CMK (cell line): Measurements from ENCODE around the gene P2RY14.

Source experiments
- DNase-seq: peaks from one replicate; pipeline ENCODE4 v3.0.0-alpha.2; 2010; ENCODE audit warnings: low read depth

The P2RY14 gene

DNA sequence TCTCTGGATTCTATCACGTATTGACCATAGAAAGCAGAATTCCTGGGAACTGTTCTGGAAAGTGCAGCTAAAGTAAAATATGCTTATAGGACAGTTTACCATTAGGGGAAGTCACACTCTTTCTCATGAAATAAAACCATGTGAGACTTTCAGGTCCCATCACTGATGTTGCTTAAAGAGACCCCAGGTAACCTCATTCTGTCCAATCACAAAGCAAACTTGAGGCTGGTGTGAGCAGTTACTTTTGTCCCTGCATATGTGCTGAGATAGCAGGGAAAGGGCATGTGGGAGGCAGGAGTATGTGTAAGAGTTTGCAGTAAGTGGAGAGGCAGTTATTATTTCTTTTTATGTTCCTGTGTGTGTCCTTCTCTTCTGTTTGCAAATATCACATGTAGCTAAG lies 22.2 kb upstream of the P2RY14 start:
- DNase-seq: no peak

DNA sequence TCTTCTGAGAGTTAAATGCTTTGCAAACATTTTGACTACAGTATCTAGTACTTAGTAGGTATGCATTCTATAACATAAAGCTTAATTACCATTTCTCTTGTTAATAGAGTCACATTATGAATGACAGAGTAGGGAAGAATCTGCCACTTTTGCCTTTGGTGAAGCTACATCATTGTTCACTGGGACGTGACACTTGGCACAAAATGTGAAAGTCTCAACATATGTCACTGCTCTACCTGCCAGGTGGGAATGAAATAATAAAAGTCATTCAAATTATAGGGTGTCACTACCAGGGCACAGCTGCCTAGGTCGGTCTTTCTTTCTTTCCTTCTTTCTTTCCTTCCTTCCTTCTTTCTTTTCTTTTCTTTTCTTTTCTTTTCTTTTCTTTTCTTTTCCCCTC lies 20.7 kb upstream of the P2RY14 start:
- no peak for DNase-seq

DNA sequence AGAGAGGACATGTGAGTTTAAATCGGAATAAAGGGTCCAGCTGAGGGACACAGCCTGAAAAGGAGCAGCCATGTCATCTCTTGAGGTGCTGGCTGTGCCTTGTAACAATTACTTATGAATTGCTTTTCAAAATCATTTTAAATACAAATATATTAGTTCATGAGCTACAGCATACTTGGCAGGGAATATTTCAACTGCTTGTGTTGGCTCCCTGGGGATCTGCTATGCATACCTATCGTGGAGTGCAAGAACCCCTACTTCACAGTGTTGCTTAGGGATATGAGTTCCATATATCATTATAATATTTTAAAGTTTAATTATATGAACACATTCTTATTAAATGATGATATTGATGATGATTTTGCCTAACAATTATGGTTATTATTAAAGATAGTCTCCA lies 19.1 kb upstream of the P2RY14 start:
- DNase-seq: no peak

DNA sequence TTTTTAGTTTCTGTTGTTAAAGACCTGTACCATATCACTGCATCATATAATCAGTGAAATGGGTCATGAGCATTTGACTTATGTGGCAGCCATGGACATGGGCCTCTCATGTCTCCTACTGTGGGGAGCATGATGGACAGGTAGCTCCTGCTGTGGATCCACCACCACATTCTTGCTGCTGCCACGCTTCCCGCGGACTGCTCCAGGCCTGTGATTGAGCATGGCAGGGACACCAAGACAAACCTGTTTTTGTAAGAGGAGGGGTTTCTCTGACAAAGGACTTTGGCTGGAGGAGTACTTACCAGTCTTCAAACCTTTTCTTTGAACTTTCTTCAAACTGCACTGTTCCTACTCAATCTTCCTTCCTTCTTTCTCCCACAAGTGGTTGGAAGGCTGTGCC lies 17.9 kb upstream of the P2RY14 start:
- no peak for DNase-seq

DNA sequence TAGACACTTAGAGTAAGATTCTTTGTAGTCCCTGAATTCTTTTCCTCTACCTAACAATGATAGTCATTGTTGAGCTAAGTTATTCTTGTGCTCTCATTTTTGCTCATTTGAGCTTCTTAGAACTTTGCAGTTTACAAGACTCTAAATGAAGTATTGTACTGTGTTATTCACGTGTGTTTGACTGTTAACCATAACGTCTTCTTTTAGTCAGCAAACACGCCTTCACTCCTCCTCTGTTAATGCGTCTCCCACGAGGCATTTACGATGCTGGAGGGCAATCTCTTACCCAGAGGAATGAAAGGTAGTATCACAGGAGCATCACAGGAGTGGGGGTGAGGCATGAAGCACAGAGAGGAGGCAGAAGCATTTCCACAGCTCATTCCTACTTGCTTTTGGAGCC lies 14.8 kb upstream of the P2RY14 start:
- DNase-seq: no peak

DNA sequence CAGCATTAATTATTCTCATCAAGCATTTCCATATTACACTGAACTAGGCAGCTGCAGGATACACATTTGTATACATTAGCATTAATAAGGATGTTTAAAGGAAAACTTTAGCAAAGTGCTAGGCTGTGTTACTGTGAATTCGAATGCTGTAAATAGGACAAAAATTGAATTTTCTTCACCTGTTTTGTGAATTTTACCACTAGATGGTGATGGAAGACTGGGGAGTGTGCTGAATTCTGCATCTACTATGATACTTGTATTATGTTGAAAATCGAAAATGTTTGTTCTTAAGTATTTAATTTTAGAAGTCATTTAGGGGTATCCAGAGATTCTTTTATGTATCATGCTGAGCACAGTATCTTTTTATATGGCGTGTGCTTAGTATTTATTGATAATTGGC lies 12.3 kb upstream of the P2RY14 start:
- DNase-seq: no peak

DNA sequence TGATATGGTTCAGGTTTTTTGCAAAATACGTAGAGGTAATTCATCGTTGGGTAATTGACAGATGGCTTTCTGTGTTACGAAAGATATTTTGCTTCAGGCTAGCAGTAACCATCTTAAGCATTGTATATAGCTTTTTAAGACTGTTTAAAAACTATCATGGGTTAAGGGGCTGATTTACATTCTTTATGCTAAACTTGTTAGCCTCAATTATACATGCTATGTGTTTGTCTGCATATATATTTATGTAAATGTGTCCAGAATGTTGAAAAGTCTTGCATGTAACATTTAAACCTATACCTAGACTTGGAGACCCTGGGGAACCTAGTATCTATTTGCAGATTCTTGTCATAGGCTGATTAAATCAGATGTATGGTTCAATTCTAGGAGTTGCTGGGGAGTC lies 11.1 kb upstream of the P2RY14 start:
- DNase-seq: no peak

DNA sequence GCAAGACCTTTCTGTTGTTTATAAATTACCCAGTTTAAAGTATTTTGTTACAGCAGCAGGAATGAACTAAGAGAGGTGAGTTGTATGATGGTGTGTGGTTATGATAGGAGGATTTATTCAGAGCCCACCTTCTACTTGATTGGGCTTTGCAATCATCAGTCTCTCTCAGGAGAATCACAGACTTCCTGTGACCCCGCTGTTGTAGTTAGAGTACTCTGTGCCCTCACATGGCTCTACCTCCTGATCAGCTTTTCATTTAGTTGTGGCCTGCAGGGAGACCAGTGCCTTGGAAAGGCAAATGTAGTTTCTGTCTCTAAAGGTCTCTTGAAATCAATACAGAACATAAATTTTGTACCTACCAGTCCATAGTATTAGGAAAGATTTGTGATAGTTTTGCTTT lies 7.6 kb upstream of the P2RY14 start:
- DNase-seq: no peak

DNA sequence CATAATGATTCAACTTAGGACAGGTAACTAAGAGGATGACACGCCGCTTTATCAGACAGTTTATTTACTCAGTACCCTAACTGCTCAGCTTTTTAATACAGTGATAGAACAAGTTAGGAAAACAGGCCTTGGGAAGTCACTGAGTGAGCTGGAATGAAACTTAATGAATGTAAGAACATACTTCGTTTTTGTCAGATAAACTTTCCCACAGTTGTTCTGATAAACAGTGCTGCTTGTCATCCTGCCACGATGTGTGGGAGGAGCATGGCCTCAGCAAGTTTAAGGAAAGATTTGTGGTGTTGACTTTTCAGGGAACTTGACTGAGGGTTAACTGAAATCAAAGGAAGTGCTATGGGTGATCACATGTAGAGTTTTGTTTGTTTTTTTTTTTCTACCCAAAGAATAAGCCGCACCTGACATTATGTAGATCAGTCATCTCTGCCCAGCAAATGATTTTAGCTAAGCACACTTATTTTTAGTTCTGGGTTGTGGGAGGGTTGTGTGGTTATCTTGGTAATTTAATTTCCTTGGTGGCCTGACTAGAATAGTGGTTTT lies 5.6 kb upstream of the P2RY14 start:
- no peak for DNase-seq

DNA sequence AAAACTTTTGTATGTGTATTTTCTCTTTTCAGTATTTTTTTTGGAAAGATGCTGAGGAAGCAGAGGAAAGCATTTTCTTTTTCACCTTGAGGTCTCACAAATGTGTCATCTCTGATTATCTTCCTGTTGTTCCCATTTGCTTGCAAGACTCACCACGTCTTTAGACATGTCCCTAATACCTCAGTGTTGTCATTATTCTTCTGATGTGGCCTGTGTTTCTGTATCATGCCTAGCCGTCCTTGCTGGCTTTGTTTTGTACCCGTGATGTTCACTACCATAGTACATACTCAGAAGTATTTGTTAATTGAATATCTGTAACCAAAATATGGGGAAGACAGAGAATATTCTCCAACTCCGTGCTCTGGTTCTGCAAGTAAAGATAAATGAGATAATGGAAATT lies 5.0 kb upstream of the P2RY14 start:
- no peak for DNase-seq

DNA sequence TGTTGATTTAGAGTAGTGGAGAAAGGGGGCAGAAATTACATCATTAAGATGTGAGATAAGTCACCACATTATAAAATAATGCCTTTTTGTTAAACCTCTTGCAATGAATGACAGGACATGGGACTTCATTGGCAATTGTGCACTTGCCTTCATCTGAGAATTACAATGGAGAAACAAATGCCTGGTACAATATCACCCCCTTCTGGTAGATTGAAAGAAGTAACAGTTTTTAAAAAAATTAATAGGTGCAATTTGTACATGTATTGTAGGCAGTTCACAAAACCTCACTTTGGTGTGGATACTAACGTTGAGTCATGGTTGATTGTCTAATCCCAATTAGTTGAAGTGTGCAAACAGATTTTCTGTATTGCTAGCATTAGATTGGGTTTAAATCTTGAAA lies 4.6 kb upstream of the P2RY14 start:
- no peak for DNase-seq

DNA sequence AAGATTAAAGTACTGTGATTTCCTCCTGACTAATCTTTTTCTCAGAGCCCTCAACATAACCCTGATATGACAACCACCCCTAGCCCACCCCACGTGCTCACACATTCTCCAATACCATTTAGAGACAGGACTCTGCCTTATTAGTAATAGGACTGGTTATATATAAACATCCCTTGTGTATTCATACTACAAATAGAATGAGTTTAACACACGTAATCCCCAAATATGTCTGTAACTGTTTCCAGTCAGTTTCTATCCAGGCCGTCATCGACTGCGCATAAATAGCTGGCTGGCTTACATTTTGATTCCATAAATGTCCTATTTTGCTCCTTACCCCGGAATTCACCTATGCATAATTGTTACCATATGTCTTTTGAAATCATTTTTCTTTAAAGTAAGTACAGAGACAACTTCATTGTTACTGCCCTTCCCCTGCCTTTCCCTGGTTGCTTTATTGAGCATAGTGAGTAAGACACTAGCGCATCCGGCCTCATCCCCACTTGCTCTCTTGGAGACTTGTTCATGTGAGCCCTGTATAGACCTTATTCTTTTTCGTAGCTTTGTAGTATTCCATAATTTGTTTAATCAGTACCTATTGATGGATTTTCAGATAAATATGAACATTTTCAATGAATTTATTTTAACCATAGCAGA lies 3.5 kb upstream of the P2RY14 start:
- DNase-seq: no peak

DNA sequence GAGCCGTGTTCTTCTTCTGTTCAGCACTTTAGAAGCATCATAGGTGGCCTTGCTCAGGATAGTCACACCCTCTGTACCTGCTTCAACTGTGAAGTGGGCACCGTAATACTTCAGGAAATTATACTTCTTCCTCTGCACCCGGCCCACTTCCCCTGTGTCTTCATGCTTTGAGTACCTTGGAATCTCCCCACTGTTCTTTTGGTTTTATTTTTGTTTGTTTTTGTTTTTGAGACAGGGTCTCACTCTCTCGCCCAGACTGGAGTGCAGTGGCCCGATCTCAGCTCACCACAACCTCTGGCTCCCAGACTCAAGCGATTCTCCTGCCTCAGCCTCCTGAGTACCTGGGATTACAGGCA lies 1.7 kb downstream of the P2RY14 start:
- DNase-seq: no peak

DNA sequence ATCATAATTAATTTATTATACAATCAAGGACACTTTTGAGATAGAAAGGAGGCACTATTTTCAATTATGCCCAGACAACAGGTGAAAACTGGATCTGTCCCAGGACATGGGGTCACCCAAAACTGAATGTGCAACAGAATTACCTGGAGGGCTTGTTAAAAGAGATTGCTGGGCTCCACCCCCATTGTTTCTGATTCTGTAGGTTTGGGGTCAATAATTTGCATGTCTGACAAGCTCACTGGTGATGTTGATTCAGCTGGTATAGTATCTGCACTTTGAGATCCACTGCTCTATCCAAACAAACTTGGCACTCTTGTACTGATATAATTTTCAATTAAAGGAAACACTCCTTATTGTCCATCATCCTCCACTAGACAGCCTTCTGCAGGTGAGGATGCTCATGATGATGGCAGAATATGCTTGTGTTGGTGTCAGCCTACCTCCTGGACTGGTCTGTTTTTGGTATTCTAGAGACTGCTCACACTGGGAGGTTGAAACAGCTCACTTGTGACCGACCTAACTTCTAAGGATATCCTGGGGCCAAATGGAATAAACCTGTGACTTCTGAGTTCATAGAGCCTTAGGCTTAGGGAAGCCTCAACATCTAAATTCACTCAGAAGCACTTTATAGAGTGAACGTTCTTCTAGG lies 2.2 kb downstream of the P2RY14 start:
- no peak for DNase-seq

DNA sequence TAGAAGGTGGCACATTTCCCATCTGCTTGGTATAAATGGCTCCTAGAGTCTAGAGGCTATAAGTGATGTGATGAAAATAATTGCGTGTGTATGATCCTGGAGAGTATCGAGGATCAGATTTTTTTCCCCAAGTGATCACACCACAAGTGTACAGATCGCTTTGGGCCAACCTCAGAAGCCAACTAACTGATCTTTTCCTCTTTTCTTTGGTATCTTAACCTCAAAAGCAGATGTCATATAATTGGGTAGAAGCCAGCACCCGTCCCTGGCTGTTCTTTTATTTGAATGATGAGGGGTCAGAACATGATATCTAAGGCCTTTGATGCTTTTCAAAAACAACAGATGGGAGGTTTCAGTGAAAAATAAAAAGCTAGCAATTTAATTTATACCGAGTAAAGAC lies 3.3 kb downstream of the P2RY14 start:
- no peak for DNase-seq

DNA sequence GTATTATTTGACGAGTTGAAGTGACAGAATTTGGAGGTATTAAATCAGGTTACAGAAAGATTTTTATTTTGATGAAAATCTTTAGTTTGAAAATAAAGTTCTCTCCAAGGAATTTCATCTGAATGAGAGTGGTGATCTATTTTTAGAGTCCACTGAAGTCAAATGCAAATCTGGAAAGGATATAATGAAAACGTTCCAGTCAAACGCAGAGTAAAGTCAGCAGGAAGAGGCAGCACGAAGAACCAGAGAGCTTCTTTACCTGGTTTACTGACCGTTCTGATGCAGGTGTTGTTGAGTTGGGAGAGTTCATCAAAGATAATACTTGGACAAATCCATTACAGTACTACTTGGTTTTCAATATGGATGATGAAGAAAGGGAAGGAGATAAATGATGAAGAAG lies 8.7 kb downstream of the P2RY14 start:
- no peak for DNase-seq

DNA sequence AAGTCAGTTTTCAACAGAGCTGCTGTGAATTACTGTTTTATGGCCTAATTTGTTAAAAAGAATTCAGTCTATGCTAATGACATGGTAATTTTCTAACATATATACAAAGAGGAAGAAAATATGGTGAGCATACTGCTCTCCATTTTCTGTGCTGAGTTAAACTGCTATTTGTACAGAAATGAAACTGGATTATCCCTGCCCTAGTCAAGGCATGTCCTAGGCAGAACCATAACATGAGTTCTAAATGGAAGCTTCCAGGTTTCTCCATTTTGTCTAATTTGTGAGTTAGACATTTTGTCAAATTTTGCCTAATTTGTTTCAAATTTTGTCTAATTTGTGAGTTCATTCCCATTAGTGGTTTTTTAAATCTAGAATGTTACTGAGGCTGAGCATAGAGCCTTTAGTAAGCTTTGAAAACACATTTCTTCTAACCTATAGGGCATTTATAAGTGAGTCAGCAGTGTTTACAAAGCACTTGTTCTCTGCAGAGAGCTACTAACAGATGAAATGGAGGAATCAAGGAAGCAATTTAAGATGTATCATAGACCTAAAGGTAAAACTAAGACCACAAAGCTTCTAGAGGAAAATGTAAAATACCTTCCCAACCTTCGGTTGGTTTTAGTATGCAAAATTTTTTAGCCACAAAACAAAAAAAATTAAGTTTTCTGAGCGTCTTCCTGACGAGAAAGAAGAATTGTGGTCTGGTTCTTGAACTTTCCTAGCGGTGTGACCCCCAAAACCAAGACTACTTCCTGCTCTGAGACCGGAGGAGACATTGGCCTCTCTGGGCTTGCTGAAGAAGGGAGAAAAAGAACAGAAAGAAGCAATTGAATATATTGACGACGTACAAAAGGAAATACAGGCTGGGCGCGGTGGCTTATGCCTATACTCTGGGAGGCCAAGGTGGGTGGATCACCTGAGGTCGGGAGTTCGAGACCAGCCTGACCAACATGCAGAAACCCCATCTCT lies 9.8 kb downstream of the P2RY14 start:
- no peak for DNase-seq

DNA sequence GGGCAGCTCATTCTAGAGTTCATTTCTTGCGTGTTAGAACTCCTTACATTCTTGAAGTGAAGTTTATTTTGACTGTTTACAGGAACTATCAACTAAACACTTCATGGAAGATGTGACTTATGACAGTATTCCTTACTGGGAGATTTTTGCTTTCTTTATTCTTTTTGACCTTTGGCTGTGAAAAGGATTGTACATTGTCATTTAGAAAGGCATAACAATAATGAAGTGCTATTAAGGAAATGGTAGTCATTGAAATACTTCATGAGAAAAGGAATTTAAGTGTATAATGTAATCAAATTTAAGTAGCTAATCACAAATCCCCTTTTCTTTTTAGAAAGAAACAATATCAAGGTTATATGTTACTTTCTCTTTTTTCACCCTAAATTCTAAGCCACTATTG lies 11.3 kb downstream of the P2RY14 start:
- DNase-seq: no peak

DNA sequence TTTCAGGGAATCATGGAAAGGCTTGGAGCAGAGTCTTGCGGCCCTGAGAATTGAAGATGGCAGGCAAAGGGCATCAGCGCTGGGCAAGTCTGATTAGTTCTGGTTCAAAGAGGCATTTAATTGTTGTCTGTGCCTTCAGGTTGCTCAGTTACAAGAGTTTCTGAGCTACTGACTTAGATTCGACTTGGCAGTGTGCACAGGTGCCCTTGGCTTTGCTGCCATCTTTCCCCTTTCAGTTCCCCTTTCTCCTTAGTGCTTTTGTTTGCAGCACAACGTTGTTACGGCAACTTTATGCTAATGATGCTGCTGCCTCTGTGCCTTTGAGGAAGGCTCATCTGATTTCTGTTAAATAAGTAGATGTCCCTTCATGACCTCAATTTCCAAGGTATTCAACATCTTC lies 12.5 kb downstream of the P2RY14 start:
- DNase-seq: no peak

DNA sequence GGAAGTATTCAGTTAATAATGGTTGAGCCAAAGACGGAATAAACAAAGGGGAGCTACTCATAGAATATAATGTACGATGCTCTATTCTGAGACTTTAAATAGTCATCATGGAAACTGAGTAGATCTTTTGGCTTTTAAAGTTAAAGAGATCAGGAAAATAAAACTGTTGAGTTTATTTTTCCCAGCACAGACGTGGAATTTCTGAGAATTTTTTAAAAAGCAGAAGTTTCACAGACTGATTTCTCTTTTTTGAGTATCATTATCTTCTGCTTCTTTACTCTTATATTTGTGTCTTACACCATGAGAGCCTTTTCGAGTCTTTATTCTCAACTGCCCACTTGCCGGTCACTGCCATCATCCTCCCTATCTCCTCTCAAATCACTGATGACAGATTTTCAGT lies 13.2 kb downstream of the P2RY14 start:
- no peak for DNase-seq

DNA sequence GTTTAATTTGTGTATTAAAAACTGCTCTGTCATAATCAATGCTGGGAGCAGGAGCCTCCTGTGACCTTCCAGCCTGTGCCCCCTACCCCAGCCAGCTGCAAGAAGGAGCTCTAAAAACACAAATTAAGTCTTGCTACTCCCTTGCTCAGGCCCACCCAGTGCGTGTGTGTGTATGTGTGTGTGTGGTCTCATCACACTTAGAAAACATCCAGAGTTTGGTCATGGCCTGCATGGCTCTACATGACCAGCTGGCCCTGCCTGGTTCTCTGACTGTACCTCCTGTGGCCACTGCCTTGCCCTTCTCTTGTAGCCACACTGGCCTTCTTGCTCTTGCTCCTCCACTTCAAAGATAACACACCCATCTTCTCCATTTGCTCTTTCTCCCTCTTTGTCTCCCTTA lies 13.7 kb downstream of the P2RY14 start:
- DNase-seq: no peak

DNA sequence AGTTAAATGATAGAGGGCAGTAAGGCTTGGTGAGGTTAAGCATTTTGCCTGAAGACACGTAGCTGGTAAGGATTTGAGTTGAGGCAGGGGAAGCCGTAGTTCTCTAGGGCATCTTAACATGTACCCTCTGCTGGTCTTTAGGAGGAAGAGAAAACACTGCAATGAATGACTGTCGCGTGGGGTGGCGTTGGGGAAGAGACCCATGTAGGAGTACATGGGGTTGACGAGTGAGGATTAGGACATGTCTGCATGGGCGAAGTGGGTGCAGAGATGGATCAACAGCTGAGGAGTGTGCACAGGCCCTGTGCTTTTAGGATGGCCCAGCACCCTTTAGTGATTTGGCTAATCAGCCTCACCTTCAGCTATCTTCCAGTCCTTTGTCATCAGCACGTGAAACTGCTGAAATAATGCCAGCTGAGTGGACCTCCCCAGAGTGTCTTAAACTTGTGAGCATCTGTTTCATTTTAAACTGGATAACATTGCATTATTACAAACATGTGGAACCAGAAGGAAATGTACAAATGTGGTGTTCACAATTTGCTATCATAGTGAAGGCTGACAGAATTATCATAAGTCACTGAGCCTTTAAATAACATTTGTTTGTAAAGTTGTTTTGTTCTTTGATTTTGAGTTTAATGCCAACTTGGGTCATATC lies 15.3 kb downstream of the P2RY14 start:
- DNase-seq: no peak
